ENCODE data around the gene ERC2.

ERC2 gene

DNA sequence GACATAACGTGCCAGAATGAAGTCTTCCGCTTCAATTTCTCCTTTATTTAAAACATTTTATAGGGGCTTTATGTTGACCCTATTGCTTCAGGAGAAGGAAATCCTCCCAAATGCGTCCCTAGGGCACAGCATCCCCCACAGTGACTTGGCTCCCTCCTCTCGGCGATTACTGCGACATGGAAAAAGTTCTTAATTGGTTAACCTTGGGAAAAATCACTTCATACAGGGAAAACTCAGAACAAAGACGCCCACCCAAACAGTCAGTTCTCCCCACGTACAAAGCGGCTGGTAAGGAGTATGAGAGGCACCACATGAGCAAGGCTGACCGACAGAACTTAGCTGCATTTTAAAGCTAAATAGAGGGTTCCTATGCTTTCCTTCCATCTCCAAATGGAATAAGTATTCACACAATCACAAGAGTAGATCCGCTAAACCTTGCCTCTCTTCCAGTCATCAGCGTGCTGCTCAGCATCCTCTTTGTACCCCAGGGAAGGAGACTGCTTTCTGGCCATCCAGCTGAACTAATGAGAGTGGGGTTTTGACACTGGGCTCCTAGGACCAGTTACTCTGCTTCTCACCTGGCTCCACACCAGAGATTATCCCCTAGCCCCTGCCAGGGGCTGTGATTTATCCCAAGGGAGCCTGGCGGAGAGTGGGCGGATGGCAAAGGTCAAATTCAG is 565.9 kb downstream of the ERC2 start:
- H3K4me3 Mint-ChIP-seq = no peak overlapping the region
- H3K27ac Mint-ChIP-seq = no peak overlapping the region
- H3K27me3 Mint-ChIP-seq = no peaks in the 10 kb centered on the region
- no peaks in the 10 kb centered on the region for H3K9me3 Mint-ChIP-seq (ENCODE audit: low read depth)
- H3K4me1 Mint-ChIP-seq (ENCODE audit: low read depth) = no peaks in the 10 kb centered on the region
- H3K36me3 Mint-ChIP-seq = no peaks in the 10 kb centered on the region

DNA sequence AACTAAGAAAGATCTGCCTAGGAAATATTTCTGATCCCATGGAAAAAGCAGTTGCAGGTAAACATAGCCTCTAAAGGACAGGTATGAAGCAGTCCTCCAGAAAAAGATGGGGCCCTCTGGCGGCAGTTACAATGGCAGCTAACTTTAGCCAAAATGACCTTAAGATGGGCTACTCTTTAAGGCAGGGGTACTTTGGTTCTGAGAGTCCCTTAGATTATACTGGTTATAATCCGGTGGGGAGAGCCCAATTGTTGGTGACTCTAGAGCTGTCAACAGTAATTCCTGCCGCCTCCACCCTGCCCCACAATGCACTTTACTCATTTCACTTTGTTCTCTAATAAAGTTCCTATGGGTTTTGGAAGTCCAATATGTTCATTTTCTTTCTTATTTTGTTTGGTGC is 568.4 kb downstream of the ERC2 start:
- Mint-ChIP-seq H3K27ac (no peak overlapping the region), H3K36me3 (no peaks in the 10 kb centered on the region), H3K4me3 (no peak overlapping the region), H3K27me3 (no peaks in the 10 kb centered on the region), H3K9me3 (ENCODE audit: low read depth) (no peaks in the 10 kb centered on the region), H3K4me1 (ENCODE audit: low read depth) (no peaks in the 10 kb centered on the region)

DNA sequence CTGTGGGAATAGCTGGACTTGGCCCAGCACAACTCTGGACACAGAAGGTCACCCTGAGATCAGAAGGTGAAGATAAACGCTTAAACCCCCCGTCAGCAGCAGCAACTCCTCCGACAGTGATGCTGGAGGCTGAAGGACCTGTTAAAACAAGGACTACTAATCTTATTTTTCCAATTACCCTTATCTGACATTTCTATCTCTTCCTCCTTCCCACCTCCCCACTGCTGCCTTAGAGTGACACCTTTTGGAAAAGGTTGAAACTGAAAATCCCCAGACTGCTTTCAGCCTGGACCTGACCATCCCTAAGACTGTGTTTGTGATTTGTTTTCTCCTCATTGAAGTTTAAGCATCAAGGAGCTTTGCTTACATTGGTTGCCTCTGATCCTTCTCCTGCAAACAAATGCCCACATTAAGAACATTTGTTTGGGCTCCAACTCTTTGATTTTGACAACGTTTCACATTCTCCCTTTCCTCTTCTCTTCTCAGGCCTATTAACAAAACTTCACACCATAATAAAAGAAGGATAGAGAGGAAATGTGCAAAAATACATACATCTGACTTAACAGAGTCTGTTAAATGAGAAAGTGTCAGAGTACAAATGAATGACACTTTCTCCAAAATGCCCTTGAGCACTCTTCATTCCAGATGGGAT is 570.6 kb downstream of the ERC2 start:
- H3K27me3 Mint-ChIP-seq = peaks cover 2% of the 10 kb centered on the region
- H3K4me3 Mint-ChIP-seq = no peak overlapping the region
- H3K4me1 Mint-ChIP-seq (ENCODE audit: low read depth) = no peaks in the 10 kb centered on the region
- no peaks in the 10 kb centered on the region for H3K36me3 Mint-ChIP-seq
- no peaks in the 10 kb centered on the region for H3K9me3 Mint-ChIP-seq (ENCODE audit: low read depth)
- H3K27ac Mint-ChIP-seq = no peak overlapping the region

- no peak overlapping the region for H3K4me3 Mint-ChIP-seq
- no peak overlapping the region for H3K27ac Mint-ChIP-seq
- peaks cover 2% of the 10 kb centered on the region for H3K27me3 Mint-ChIP-seq
- H3K36me3 Mint-ChIP-seq = no peaks in the 10 kb centered on the region
- no peaks in the 10 kb centered on the region for H3K4me1 Mint-ChIP-seq (ENCODE audit: low read depth)
- H3K9me3 Mint-ChIP-seq (ENCODE audit: low read depth) = no peaks in the 10 kb centered on the region
Measured at GRCh38 chr3:55895897-55896566, 572.2 kb downstream of the ERC2 start.

- no peaks in the 10 kb centered on the region for H3K36me3 Mint-ChIP-seq
- H3K4me1 Mint-ChIP-seq (ENCODE audit: low read depth) = no peaks in the 10 kb centered on the region
- H3K9me3 Mint-ChIP-seq (ENCODE audit: low read depth) = no peaks in the 10 kb centered on the region
- H3K27ac Mint-ChIP-seq = no peak overlapping the region
- no peak overlapping the region for H3K4me3 Mint-ChIP-seq
- peaks cover 2% of the 10 kb centered on the region for H3K27me3 Mint-ChIP-seq
Measured at GRCh38 chr3:55894605-55895004, 573.7 kb downstream of the ERC2 start.

GRCh38 chr3:55893045-55893664 is 575.1 kb downstream of the ERC2 start:
- no peaks in the 10 kb centered on the region for H3K4me1 Mint-ChIP-seq (ENCODE audit: low read depth)
- no peak overlapping the region for H3K4me3 Mint-ChIP-seq
- H3K27ac Mint-ChIP-seq = no peak overlapping the region
- H3K27me3 Mint-ChIP-seq = peaks cover 2% of the 10 kb centered on the region
- H3K9me3 Mint-ChIP-seq (ENCODE audit: low read depth) = no peaks in the 10 kb centered on the region
- H3K36me3 Mint-ChIP-seq = no peaks in the 10 kb centered on the region

DNA sequence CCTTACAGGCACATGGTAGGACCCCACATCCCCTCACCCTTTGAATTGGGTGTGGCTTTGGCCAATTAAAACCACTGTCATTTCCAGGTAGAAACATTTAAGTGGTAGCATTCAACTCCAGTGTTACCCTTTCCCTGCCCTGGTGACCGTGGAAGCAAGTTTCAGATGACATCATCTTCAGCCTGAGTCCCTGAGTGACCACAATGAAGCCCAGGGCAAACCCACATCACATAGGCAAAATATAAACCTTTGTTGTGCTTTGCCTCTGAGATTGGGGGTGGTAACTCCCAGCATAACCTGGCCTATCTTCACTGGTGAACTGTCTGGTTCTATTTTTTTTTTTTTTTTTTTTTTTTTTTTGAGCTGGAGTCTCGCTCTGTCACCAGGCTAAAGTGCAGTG is 577.2 kb downstream of the ERC2 start:
- Mint-ChIP-seq H3K4me3 (no peak overlapping the region), H3K27ac (no peak overlapping the region), H3K4me1 (ENCODE audit: low read depth) (no peaks in the 10 kb centered on the region), H3K9me3 (ENCODE audit: low read depth) (no peaks in the 10 kb centered on the region), H3K27me3 (peaks cover 2% of the 10 kb centered on the region), H3K36me3 (no peaks in the 10 kb centered on the region)

DNA sequence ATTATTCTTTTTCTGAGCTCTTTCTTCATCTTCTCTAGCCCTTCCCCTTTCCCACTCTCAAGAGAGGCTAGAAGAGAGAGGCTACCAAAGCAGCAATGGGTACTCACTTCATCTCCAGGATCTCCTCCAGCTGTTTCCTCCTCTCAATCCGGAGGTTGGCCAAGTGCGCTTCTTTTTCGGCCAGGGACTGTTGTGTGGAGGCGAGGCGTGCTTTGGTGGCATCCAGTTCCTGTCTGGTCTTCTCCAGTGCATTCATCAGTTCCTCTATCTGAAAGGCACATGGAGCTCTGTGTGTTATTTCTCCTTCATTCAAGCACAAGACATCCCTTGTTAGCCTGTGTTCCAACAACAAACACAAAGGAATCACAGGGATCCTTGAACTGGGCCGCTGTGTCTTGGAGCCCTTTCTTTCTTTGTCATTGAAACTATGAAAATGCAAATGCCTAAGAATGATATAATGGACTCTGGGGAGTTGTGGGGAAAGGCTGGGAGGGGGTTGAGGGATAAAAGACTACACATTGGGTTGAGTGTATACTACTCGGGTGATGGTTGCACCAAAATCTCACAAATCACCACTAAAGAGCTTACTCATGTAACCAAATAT is 579.9 kb downstream of the ERC2 start:
- Mint-ChIP-seq H3K9me3 (ENCODE audit: low read depth) (no peaks in the 10 kb centered on the region), H3K27ac (no peak overlapping the region), H3K4me3 (no peak overlapping the region), H3K27me3 (no peaks in the 10 kb centered on the region), H3K36me3 (no peaks in the 10 kb centered on the region), H3K4me1 (ENCODE audit: low read depth) (no peaks in the 10 kb centered on the region)

DNA sequence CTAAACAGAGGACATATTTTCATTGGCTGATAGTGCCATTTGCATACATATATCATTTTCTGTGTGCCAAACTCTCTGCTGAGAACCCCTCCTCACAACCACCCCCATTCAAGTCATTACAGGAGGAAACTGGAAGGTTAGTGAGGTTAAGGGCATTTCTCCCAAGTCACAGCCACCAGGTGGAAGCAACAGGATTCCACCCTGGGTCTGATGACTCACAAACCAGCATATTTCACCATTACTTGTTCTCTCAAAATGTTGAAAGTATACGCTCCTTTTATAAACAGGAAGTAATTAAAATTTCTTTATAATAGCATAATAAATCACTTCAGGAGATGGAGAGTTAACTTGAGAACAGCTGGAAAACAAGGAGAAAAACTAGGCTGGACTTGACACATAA is 582.5 kb downstream of the ERC2 start:
- no peaks in the 10 kb centered on the region for H3K27me3 Mint-ChIP-seq
- no peaks in the 10 kb centered on the region for H3K9me3 Mint-ChIP-seq (ENCODE audit: low read depth)
- H3K4me3 Mint-ChIP-seq = no peak overlapping the region
- no peaks in the 10 kb centered on the region for H3K36me3 Mint-ChIP-seq
- no peak overlapping the region for H3K27ac Mint-ChIP-seq
- no peaks in the 10 kb centered on the region for H3K4me1 Mint-ChIP-seq (ENCODE audit: low read depth)

GRCh38 chr3:55884491-55885285 is 583.6 kb downstream of the ERC2 start:
- Mint-ChIP-seq H3K4me1 (ENCODE audit: low read depth) (no peaks in the 10 kb centered on the region), H3K27me3 (no peaks in the 10 kb centered on the region), H3K27ac (no peak overlapping the region)

DNA sequence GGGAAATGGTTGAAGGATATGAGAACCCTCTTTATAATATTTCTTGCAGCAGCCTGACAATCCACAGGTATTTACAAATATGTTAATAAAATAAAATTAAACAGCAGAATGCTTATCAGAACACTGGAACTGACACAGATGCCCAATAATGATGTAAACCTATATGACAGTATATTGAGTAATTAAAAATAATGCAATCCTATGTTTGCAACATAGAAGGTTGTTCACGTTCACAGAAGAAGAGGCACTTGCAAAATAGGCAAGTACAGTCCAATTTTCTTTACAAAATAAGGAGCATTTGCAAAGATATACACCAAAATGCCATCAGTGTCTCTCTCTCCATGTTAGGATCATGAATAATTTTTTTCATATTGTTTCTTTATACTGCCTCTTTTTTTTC is 584.2 kb downstream of the ERC2 start:
- Mint-ChIP-seq H3K27ac (no peak overlapping the region), H3K4me3 (no peak overlapping the region), H3K27me3 (no peaks in the 10 kb centered on the region), H3K36me3 (no peaks in the 10 kb centered on the region), H3K9me3 (ENCODE audit: low read depth) (no peaks in the 10 kb centered on the region), H3K4me1 (ENCODE audit: low read depth) (no peaks in the 10 kb centered on the region)

More at GRCh38 chr3:55884491-55885285, 583.6 kb downstream of the ERC2 start:
- Mint-ChIP-seq H3K36me3 (no peaks in the 10 kb centered on the region), H3K9me3 (ENCODE audit: low read depth) (no peaks in the 10 kb centered on the region), H3K4me3 (no peak overlapping the region)

DNA sequence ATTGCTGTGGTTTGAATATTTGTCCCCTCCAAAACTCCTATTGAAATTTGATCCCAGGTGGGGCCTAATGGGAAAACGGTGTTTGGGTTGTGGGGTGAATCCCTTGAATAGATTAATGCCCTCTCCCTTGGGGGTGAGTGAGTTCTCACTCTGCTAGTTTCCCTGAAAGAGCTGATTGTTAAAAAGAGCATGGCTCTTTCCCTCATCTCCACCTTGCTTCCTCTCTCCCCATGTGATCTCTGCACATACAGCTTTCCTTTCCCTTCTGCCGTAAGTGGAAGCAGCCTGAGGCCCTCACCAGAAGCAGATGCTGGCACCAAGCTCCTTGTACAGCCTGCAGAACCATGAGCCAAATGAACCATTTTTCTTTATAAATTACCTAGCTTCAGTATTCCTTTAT is 586.3 kb downstream of the ERC2 start:
- Mint-ChIP-seq H3K9me3 (ENCODE audit: low read depth) (no peaks in the 10 kb centered on the region), H3K27me3 (no peaks in the 10 kb centered on the region), H3K36me3 (no peaks in the 10 kb centered on the region), H3K4me3 (no peak overlapping the region), H3K27ac (no peak overlapping the region), H3K4me1 (ENCODE audit: low read depth) (no peaks in the 10 kb centered on the region)

- Mint-ChIP-seq H3K36me3 (no peaks in the 10 kb centered on the region), H3K27me3 (no peaks in the 10 kb centered on the region), H3K9me3 (ENCODE audit: low read depth) (no peaks in the 10 kb centered on the region), H3K27ac (no peak overlapping the region), H3K4me1 (ENCODE audit: low read depth) (no peaks in the 10 kb centered on the region), H3K4me3 (no peak overlapping the region)
Measured at GRCh38 chr3:55880357-55880756, 587.9 kb downstream of the ERC2 start.

- H3K27ac Mint-ChIP-seq = no peak overlapping the region
- no peaks in the 10 kb centered on the region for H3K9me3 Mint-ChIP-seq (ENCODE audit: low read depth)
- no peaks in the 10 kb centered on the region for H3K36me3 Mint-ChIP-seq
- no peaks in the 10 kb centered on the region for H3K27me3 Mint-ChIP-seq
- H3K4me1 Mint-ChIP-seq (ENCODE audit: low read depth) = no peaks in the 10 kb centered on the region
- no peak overlapping the region for H3K4me3 Mint-ChIP-seq
Measured at GRCh38 chr3:55879901-55880331, 588.4 kb downstream of the ERC2 start.

Data from activated naive CD8-positive, alpha-beta T cell (primary cell).